A549 (cell line): ENCODE results near the gene HARBI1. TPM values are rescaled to one million over a fixed set of nuclear protein-coding genes. Genes with fewer than 3 reads are reported as not detected.

Experiments
- ATAC-seq, 2 experiments: fragments of 200-7000 bp in 1 of 2; fragments of >200 bp in 1 of 2; cut with Nextera tagmentation in 1 of 2; cut with Tn5 transposase in 1 of 2; 3 replicates each; pipeline versions ENCODE4 v1.8.0 to v1.9.1; 2018 to 2020; ENCODE audit warnings: mild to moderate bottlenecking in 1 of 2, moderate library complexity in 1 of 2
- CTCF ChIA-PET: fragments of 300-600 bp; sonication (Branson Sonifier 250); formaldehyde crosslinking; extraction: SDS; loops from one replicate; lab custom pipeline; 2021; ENCODE audit warnings: antibody characterized with exemption, inconsistent platforms; lab: Yijun Ruan, JAX
- POLR2A ChIA-PET: fragments of 350-600 bp; formaldehyde crosslinking; extraction: SDS; loops from one replicate; lab custom pipeline; 2021; ENCODE audit warnings: antibody characterized with exemption, inconsistent platforms; lab: Yijun Ruan, JAX
- DNase-seq, 2 experiments: peaks; one replicate each; pipeline versions ENCODE4 v3.0.0 to v3.0.0-alpha.2; 2011 to 2016; ENCODE audit warnings: low read depth in 1 of 2, low spot score in 1 of 2
- FAIRE-seq: peaks from 2 replicates; lab custom pipeline; 2011; peaks lifted over from hg19 to GRCh38; lab: Jason Lieb, UNC
- H3K27ac ChIP-seq, 2 experiments: fragments of >200 bp; sonication (Bioruptor Twin); formaldehyde crosslinking; 3 replicates each; pipeline ENCODE4 v1.5.1; 2016 to 2017
- H3K4me1 ChIP-seq: fragments of >200 bp; sonication (Bioruptor Twin); formaldehyde crosslinking; 3 replicates; pipeline ENCODE4 v1.6.1; 2016
- H3K4me2 ChIP-seq: fragments of >200 bp; sonication (Bioruptor Twin); formaldehyde crosslinking; 3 replicates; pipeline ENCODE4 v1.6.1; 2016
- H3K4me3 ChIP-seq: fragments of >200 bp; sonication (Bioruptor Twin); formaldehyde crosslinking; 3 replicates; pipeline ENCODE4 v1.5.1; 2016
- H3K9me3 ChIP-seq: fragments of >200 bp; sonication (Bioruptor Twin); formaldehyde crosslinking; 3 replicates; pipeline ENCODE4 v1.6.1; 2016
- BCL3 ChIP-seq: fragments of >200 bp; sonication (Bioruptor Twin); formaldehyde crosslinking; IDR thresholded peaks from 3 replicates; pipeline ENCODE4 v1.6.1; 2016
- BHLHE40 ChIP-seq: IDR thresholded peaks from 2 replicates; pipeline ENCODE4 v1.6.1; 2012; ENCODE audit warnings: low read depth, low read length, inconsistent platforms
- E2F6 ChIP-seq: IDR thresholded peaks from 2 replicates; pipeline ENCODE4 v1.6.1; 2012; ENCODE audit warnings: low read depth, borderline replicate concordance
- EHF ChIP-seq: fragments of 250-450 bp; sonication (Bioruptor Pico); IDR thresholded peaks from 2 replicates; pipeline ENCODE4 v1.5.0; 2020; ENCODE audit warnings: mild to moderate bottlenecking
- ESRRA ChIP-seq: fragments of 150-350 bp; IDR thresholded peaks from 2 replicates; pipeline ENCODE4 v1.6.1; 2014; ENCODE audit warnings: mild to moderate bottlenecking, low read length, borderline replicate concordance
- FOXS1 ChIP-seq: fragments of 250-450 bp; sonication (Bioruptor Pico); IDR thresholded peaks from 2 replicates; pipeline ENCODE4 v1.5.0; 2020; ENCODE audit warnings: mild to moderate bottlenecking, moderate library complexity
- HES2 ChIP-seq: fragments of >200 bp; sonication (Bioruptor Twin); formaldehyde crosslinking; IDR thresholded peaks from 2 replicates; pipeline ENCODE4 v1.6.1; 2016
- HMGXB4 ChIP-seq: fragments of 250-450 bp; sonication (Bioruptor Pico); IDR thresholded peaks from 2 replicates; pipeline ENCODE4 v1.5.0; 2021; ENCODE audit warnings: mild to moderate bottlenecking, moderate library complexity, borderline replicate concordance
- JUN ChIP-seq, 2 experiments: fragments of >200 bp; sonication (Bioruptor Twin); formaldehyde crosslinking; IDR thresholded peaks; 2 replicates in 1 of 2; 3 replicates in 1 of 2; pipeline ENCODE4 v1.6.1; 2016 to 2017
- MAFK ChIP-seq: fragments of 450-650 bp; IDR thresholded peaks from 2 replicates; pipeline ENCODE4 v1.6.1; 2014; ENCODE audit not compliant: partially characterized antibody
- NPAS2 ChIP-seq: fragments of 250-450 bp; sonication (Bioruptor Pico); IDR thresholded peaks from 2 replicates; pipeline ENCODE4 v1.8.0; 2022; ENCODE audit warnings: mild to moderate bottlenecking, moderate library complexity, borderline replicate concordance
- PBX3 ChIP-seq: IDR thresholded peaks from 2 replicates; pipeline ENCODE4 v1.6.1; 2012
- PHF8 ChIP-seq: fragments of 200-600 bp; sonication (generic); IDR thresholded peaks from 2 replicates; pipeline ENCODE4 v1.6.1; 2016; ENCODE audit warnings: low read depth, mild to moderate bottlenecking, antibody characterized with exemption, moderate library complexity, borderline replicate concordance
- RARB ChIP-seq: fragments of 250-450 bp; sonication (Bioruptor Pico); IDR thresholded peaks from 2 replicates; pipeline ENCODE4 v1.8.0; 2021; ENCODE audit warnings: mild to moderate bottlenecking, moderate library complexity
- REST ChIP-seq: fragments of 200-600 bp; sonication (generic); IDR thresholded peaks from 2 replicates; pipeline ENCODE4 v1.6.1; 2016; ENCODE audit warnings: antibody characterized with exemption, mild to moderate bottlenecking, moderate library complexity
- RFX5 ChIP-seq: fragments of 450-650 bp; IDR thresholded peaks from 2 replicates; pipeline ENCODE4 v1.7.1; 2014; ENCODE audit warnings: antibody characterized with exemption, mild to moderate bottlenecking, moderate library complexity
- RNF2 ChIP-seq: fragments of 200-600 bp; sonication (generic); IDR thresholded peaks from 2 replicates; pipeline ENCODE4 v1.6.1; 2016; ENCODE audit warnings: low read depth, mild to moderate bottlenecking, antibody characterized with exemption, moderate library complexity, borderline replicate concordance
- TP53 ChIP-seq: fragments of 250-450 bp; sonication (Bioruptor Pico); IDR thresholded peaks from 2 replicates; pipeline ENCODE4 v1.5.0; 2021; ENCODE audit warnings: mild to moderate bottlenecking, moderate library complexity
- USF2 ChIP-seq: fragments of 450-650 bp; IDR thresholded peaks from 2 replicates; pipeline ENCODE4 v1.6.1; 2014; ENCODE audit warnings: antibody characterized with exemption
- ZSCAN20 ChIP-seq: fragments of 250-450 bp; sonication (Bioruptor Pico); IDR thresholded peaks from 2 replicates; pipeline ENCODE4 v1.8.0; 2022; ENCODE audit warnings: mild to moderate bottlenecking, moderate library complexity
- WGBS: methylation state at CpG from one replicate; pipeline ENCODE4 v1.1.6; 2017; ENCODE audit errors: missing lambda C conversion rate; 5-methylcytosine and 5-hydroxymethylcytosine counted together
- polyA plus RNA-seq, 4 experiments: library from polyadenylated mRNA; depleted of rRNA in 3 of 4; stranded (reverse); fragments of >200 nt; fragmentation: RNase III in 1 of 4; extraction: RNeasy Plus Mini Kit Qiagen cat#74134 plus additional on column Dnase treatment in 1 of 4; gene quantifications; 2 replicates in 3 of 4; 3 replicates in 1 of 4; pipeline ENCODE4 v1.2.3, GENCODE V29; 2011 to 2017

The HARBI1 gene
- polyA plus RNA-seq, 2 of the 4 experiments (the other 2 are of a cell fraction) = 5.6 to 5.7 TPM

GRCh38 chr11:46593550-46594373 lies 23.3 kb downstream of the HARBI1 start, which contains the start of gene AMBRA1 (continued):
- TF ChIP-seq RNF2 (no peak), E2F6 (no peak), BHLHE40 (no peak), HMGXB4 (CRISPR knock-in tag) (peak; percentile 11; the same call in 1 of the 2 replicates), PBX3 (no peak; the same call in 1 of the 2 replicates), RARB (CRISPR knock-in tag) (no peak), NPAS2 (CRISPR knock-in tag) (no peak), ZSCAN20 (no peak), RFX5 (0 out of 2 replicates have a peak, but pooled peaks have one; percentile 5), EHF (CRISPR knock-in tag) (no peak), FOXS1 (CRISPR knock-in tag) (no peak), ESRRA (no peak), JUN (IDR thresholded peaks at IDR 0.05) (peak; percentile 57 to 82; a peak in 2 of 5 replicates), PHF8 (peak; percentile 94)

GRCh38 chr11:46590740-46591605 lies 26.1 kb downstream of the HARBI1 start:
- Histone ChIP-seq H3K4me2 (peak overlapping the region; percentile 79), H3K27ac (peak overlapping the region in 1 of 2 experiments; percentile 27; a peak in 1 of 6 replicates), H3K4me1 (peaks cover 27% of the 10 kb centered on the region), H3K9me3 (no peaks in the 10 kb centered on the region), H3K4me3 (no peak overlapping the region)
- no peak for DNase-seq
- no peak for FAIRE-seq
- CTCF ChIA-PET = interaction anchor here (0.6 to 1.8 kb wide), 3 partner anchors 15 to 937 kb away, joined by 4 to 10 read pairs (median 4); partner anchors contain the start of genes ATG13 and HARBI1
- TF ChIP-seq USF2 (no peak), BCL3 (no peak), TP53 (CRISPR knock-in tag) (no peak), ZSCAN20 (no peak), MAFK (peak; percentile 83), HES2 (no peak), PBX3 (no peak), REST (no peak)
- WGBS = 83% methylated on average over 11 of the region's 11 CpGs
- ATAC-seq = no peak
- POLR2A ChIA-PET = interaction anchor here (0.6 kb wide), 1 partner anchor 46 kb away, joined by 3 read pairs; no protein-coding TSS in a partner anchor
